ENCODE measurements around the gene PLVAP.
"Not testable (repeated sequence)": the region's sequence is repeated elsewhere in the genome, so short reads cannot be mapped to it uniquely, and the experiment has no call there.

PLVAP gene

DNA sequence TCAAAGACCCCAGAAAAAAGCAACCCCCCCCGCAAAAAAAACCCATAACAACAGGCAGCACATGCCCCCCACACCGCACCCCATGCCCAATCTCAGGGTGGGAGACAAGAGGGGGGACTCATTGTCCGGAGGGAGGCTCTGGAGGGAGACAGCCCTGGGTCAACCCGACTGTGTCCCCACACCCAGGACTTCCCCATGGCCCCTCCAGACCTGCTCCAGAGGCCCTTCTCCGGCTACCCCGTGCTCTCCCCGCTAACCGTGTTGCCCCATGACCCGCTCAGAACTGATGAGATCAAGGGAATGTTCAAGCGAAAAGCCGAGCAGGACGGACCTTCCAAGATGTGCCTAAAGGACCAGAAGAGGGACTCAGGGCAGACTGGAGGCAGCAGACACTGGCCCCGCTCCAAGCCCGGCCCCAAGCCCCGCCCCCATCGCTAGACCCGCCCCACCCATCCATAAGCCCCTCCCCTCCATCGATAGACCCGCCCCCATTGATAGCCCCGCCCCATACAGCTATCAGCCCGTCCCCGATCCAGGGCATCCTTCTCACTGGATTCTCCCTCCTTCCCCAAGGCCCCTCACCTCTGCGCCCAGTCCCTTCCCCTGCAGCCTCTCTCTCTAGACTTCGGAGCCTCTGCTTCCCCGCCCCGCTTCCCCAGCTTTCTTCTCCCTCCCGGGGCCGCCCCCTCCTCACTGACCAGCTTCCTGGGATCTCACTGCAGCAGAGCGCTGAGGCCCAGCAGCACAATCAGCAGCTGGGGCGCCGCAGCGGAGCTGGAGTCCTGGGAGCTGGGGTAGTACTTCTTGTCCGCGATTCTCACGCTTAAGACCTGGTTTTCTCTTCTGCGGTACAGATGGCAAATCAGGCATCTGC is 26.1 kb upstream of the PLVAP start:
- DNase-seq (ENCODE audit: low read depth in 2 of 2): peak; percentile 36 to 67

DNA sequence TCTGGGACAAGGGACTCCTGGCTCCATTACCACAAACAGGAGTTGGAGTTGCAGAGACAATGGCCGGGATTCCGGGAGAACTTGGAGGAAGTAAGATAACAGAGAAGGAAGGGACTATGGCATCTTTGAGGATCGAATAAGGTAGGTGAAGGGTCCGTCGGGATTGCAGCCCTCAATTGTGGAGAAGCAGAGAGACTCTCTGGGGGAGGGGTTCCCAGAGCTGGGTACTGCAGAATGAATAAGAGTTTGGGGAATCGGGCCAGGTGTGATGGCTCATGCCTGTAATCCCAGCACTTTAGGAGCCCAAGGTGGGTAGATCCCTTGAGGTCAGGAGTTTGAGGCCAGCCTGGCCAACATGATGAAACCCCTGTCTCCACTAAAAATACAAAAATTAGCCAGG is 24.5 kb upstream of the PLVAP start:
- no peak for DNase-seq (ENCODE audit: low read depth in 2 of 2)

DNA sequence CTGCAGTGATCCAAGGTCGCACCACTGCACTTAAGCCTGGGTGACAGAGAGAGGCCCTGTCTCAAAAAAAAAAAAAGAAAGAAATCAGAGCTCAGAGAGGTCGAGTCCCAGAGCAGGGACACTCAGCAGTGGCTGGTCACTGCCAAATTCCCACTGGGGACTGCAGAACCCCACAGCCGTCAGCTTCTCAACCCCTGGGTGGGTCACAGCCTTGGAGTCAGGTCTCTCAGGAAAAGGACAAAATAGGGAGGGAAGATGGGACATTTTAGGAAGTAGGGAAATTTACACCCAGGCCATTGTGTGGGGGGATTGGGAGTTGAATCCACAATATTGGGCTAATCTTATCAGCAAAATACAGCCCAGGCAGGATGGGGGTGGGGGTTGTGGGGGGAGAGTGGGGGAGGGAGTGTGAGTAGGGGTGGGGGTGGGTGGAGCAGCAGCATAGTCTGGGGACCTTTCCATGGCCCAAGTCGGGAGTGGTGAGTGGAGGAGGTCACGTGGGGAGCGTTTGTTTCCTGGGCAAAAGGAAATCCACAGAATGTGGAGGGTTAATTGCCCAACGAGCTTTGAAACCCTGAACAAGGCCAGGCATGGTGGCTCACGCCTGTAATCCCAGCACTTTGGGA is 21.9 kb upstream of the PLVAP start:
- DNase-seq (ENCODE audit: low read depth in 2 of 2): no peak

DNA sequence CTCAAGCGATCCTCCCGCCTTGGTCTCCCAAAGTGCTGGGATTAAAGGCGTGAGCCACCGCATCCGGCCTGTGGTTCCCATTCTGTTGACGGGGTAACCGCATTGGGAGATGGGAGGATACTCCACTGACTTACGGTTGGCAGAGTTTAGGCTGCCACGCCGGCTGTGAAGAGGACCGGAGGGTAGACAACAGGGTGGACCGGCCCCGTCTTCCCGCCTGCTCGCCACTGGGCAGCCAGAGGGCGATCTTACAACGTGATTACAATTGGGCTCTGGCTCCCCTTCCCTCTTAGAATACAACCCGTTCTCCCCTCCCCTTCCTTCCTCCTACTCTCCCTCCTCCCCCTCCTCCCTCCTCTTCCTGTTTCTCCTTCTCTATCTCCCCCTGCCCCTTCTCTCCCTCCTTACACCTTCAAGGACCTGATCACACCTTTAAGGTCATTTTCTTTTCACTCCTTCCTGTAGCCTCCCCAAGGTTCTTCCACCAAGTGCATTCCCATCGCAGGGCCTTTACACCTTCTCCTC is 17.8 kb upstream of the PLVAP start:
- DNase-seq (ENCODE audit: low read depth in 2 of 2): peak; percentile 70 to 76

DNA sequence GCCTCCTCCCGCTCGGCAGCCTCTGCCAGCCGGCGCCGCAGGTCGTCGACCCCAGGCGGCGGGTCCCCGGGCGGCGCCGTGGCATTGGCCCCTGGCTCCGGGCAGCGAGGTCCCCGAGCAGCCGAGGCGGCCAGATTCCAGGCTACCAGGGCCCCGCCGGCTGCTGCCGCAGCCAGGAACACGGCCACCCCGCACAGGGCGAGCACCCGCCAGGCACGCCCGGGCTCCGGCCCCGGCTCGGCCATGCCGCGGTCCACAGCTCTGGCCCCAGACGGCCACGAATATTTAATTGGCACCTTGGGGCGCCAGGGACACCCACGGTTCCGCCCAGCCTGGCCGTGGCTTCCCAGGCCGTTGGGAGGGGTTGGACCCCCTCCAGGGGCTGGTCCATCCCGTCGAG is 16.8 kb upstream of the PLVAP start, which contains the start of gene CCDC194:
Gene CCDC194, minus strand, starts transcription at position 283 of the 400 bp plus-strand sequence. Its CDS starts 38 bp downstream, at position 245.
- no peak for DNase-seq (ENCODE audit: low read depth in 2 of 2)

DNA sequence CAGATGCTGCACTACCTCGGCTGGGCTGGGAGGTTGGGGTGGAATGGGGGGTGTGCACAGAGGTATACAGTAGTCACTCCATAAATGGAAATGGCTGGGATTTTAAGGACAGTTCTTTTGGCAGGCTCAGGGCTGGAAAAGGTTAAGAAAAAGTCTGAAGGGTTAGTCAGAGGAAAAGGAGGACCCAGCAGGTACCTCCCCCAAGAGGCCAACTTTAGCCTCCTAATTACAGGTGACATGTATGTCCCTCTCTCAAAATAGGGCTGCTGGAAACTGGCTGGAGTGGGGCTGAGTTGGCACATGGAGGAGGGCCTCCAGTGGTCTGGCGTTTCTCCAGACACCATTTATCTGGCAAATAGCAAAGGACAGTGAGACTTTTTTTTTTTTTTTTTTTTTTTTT is 15.9 kb upstream of the PLVAP start:
- DNase-seq (ENCODE audit: low read depth in 2 of 2): no peak

DNA sequence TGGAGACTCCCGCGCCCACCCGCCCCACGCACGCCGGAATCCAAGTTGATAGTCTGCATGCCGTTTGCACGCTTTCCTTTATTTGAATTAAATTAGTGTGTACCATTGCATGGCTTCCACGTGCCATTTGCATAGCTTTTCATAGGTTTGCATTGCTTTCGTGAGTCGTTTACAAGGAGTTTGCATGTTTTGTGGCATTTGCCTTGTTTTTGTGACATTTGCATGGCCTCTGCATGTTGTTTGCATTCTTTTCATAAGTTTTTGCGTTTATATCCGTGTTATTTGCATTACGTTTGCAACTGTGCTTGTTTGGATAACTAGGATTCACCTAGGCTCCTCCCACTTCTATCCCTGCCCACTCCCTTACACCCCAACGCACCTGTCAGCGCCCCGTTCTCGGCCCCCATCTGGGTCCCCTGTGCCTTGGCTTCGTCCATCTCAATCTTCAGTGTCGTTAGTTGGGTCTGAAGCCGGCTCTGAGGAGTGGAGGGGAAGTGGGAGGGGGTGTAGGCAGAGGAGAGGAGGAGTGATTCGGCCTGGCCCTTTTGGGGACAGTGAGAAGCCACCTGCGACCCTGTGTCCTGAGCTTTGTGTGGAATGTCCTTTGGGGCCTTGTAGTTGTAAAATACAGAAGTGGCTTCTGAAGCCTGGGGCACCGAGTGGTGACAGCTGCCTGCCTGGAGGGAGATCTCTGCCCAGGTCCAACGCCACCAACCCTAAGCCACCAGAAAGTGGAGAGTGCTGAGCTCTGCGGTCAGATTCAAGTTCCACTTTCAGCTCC is 14.4 kb upstream of the PLVAP start:
- DNase-seq (ENCODE audit: low read depth in 2 of 2): no peak

DNA sequence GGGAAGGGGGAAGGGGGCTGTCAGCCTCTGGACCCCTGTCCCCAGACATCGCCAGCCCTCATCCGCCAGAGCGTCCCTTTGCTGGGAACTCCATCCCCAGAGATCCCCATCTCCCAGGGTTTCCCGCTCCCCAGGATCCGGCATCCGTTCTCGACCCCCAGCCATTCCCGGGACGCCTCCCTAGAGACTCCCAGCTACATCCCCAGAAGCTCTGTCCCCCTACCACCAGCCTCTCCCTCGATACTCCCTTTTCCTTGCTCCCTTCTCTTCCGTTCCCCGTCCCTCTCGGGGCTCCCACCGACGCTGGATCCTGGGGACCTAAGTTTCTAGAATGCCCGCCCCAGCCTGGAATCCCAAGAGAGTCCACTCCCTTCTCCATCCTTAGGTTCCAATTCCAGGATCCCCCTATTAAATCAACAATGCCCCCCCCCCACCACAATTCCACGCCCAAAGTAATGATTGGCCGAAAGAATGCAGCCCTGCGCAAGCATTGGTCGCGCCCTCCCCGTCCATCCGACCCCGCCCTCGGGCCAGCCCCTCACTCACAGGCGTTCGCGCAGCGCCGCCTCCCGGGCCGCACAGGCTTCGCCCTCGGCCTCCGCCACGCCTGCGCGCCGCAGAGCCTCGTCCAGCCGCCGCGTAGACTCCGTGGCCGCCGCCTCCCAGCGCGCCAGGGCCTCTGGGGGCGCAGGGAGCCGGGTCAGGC is 13.7 kb upstream of the PLVAP start:
- peak; percentile 91 to 94 for DNase-seq (ENCODE audit: low read depth in 2 of 2)

DNA sequence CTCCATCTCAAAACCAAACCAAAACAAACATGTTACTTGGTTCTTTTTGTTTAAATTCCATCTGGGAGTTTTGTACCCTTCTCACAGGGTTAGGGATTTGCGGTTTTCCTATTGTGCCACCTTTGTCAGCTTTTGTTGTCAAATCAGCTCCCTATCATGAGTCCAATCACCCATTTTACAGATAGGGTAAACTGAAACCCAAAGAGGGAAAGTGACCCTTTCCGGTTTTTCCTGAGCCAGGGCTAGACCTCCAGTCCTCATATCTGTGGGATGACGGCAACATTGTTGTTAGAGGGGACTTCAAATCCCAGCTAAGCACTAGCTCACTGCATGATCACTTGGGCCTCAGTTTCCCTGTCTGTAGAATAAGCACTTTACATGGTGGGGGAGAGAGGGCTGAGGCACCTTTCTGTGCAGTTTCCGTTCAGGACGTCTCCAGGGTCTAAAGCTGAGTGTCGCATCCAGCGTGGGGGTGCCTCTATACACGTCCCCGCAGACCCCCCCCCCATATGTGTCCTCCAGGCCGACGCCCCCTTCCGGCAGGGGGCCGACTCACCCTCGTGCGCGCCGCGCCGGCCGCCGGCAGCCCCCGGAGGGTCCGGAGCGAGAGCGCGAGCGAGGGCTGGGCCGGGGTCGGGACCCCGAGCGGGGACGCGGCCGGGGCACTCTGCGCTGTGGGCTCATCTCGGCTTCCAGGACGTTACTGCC is 13.0 kb upstream of the PLVAP start:
- DNase-seq (ENCODE audit: low read depth in 2 of 2): no peak

DNA sequence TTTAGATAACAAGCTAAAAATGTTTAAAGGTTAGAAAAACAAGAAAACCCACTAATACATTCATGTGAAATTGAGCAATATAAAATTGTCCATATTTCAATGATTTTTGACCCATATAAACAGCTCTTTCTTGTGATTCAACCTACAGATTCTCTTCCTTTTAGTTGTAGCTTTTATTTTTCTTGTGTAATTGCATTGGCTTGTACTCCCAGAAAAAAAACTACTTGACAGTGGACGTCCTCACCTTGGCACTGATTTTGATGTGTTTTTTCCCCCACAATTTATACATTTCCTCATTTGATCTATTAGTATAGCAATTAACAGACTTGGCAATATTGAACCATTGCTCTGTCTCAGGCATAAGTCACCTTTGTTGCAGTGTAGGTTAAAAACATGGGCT is 12.1 kb upstream of the PLVAP start:
- DNase-seq (ENCODE audit: low read depth in 2 of 2): no peak

DNA sequence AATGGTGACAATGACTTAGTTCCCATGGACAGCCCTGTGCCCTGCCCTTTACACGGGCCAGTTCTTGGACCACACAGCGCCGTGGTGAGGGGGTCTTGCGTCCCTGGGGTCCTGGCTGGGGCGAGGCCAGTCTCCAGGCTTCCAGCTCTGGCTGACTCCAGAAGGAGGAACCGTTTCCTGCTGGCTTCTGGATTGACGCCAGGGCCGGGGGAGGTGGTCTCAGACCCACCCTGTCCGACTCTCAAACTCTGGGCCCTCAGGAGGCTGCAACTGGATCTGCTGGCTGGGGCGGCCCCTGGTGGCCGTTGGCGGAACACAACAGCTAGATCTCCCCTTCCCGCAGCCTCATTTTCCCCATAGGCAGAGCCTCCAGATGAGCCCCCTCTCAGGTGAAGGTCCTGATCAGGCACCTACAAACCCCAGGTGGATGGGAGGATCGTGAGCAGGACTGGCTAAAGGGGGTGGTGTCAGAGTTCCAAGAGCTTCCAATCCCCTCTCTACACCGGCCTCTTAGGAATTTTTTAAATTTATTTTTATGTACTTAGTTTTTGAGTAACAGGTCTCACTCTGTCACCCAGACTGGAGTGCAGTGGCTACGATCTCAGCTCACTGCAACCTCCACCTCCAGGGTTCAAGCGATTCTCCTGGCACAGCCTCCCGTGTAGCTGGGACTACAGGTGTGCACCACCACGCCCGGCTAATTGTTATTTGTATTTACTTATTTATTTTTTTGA is 8.9 kb upstream of the PLVAP start:
- DNase-seq (ENCODE audit: low read depth in 2 of 2): peak; percentile 50 to 59

DNA sequence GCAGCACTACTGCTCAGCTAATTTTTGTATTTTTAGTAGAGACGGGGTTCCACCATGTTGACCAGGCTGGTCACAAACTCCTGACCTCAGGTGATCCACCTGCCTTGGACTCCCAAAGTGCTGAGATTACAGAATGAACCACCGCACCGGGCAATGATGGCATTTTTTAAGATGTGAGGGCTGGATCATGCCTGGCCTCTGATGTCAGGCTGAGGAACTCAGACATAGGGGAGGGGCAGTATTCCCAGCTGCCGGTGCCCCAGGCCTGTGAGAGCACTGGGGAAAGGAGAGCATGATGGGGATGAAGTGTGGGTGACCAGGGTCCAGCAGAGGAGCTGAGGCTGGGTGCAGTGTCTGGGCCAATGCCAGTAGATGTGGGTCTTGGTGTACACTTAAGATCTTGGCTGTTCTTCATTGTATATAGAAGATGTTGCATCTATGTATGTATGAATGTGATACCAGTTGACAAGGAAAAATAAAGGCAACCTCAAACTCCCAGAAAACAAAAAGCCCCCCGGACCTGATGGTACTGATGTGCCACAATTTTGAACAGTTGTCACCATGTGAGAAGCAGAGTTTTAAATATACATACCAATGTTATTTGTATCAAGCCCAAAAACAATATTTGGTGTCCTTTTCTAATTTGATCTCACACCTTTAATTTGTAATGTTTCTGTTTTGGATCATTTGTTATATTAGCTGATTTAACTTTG is 3.4 kb upstream of the PLVAP start:
- DNase-seq (ENCODE audit: low read depth in 2 of 2): no peak

DNA sequence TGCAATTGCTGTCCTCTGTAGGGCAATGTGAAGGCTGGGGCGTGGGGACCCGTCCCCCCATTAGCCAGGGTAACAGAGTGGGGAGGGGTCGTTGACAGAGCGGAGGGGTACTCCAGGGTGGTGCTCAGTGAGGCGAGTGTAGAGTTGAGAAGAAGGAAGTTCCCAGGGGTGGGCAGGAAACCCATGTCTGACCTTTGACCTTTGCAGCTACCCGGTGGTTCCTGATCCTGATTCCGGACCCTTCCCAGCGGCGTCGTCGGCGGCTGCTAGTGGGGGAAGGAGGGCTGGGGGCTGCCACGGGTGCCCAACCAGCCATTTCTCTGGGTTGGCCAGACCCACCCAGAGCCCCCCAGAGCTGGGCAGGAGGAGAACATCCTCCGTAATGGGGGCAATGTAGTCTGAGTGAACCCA is 2.1 kb upstream of the PLVAP start:
- DNase-seq (ENCODE audit: low read depth in 2 of 2): no peak

DNA sequence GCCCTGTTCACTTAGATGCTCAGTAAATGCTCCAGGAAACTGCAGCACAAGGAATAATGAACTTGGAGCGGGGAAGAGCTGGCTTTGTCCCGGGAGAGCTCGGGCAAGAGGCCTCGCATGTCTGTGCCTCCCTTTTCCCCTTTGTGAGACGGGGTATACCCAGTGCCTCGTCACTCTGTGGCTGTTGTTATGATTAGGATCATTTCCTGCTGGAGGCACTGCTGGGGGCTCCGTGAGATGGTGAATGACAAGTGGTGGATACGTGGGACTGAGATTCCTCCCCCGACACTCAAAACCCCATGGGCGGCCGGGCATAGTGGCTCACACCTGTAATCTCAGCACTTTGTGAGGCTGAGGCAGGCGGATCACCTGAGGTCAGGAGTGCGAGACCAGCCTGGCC is 1.1 kb upstream of the PLVAP start:
- DNase-seq (ENCODE audit: low read depth in 2 of 2): no peak

DNA sequence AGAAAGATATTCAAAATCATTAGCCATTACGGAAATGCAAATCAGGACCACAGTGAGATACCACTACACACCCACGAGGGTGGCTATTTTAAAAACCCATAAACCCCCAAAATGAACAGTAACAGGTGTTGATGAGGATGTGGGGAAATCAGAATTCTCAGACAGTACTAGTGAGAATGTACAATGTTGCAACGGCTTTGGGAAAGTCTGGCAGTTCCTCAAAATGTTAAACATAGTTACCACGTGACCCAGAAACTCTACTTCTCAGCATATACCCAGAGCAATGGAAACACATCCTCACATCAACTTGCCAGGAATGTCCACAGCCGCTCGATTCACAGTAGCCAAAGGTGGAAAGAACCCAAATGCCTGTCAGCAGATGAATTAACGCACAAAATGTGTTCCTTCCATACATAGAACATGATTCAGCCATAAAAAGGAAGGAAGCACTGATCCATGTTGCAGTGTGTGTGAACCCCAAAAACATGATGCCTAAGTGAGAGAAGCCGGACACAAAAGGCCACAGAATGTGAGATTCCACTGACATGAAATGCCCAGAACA is 7.0 kb downstream of the PLVAP start:
- no peak for DNase-seq (ENCODE audit: low read depth in 2 of 2)

DNA sequence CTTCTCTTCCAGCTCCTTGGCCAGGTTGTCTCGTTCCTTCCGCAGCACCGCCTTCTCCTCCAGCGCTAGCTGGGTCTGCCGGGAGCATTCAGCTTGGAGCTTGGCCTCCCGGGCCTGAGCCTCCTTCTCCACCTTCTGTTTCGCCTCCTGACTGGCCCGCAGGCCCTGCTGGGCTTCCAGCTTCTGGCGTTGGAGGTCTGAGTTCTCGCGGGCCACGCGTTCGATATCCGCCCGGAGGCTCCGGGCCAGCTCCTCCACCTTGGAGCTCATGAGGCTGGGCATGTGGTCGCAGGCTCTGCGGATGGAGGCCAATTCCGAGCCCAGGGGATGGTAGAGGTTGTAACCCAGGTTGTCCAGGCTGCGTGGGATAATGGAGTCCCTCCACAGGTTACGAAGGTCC is 11.8 kb downstream of the PLVAP start:
- DNase-seq (ENCODE audit: low read depth in 2 of 2): no peak

DNA sequence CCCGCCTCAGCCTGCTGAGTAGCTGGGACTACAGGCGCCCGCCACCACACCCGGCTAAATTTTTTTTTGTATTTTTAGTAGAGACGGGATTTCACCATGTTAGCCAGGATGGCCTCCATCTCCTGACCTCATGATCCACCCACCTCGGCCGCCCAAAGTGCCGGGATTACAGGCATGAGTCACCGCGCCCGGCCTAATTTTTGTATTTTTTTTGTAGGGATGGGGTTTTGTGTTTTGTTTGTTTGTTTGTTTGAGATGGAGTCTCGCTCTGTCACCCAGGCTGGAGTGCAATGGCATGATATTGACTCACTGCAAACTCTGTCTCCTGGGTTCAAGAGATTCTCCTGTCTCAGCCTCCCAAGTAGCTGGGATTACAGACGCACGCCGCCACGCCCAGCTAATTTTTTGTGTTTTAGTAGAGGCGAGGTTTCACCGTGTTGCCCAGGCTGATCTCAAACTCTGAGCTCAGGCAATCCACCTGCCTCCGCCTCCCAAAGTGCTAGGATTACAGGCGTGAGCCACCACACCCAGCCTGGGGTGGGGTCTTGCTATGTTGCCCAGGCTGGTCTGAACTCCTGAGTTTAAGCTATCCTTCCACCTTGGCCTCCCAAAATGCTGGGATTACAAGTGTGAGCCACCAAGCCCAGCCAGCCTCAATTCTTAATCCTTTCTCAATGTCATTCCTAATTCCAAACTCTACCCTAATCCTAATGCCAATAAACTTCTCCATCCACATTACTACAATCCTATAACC is 13.1 kb downstream of the PLVAP start:
- not testable (repeated sequence) for DNase-seq (ENCODE audit: low read depth in 2 of 2)
